Measurements from ENCODE around the gene GRIK4.

DNA sequence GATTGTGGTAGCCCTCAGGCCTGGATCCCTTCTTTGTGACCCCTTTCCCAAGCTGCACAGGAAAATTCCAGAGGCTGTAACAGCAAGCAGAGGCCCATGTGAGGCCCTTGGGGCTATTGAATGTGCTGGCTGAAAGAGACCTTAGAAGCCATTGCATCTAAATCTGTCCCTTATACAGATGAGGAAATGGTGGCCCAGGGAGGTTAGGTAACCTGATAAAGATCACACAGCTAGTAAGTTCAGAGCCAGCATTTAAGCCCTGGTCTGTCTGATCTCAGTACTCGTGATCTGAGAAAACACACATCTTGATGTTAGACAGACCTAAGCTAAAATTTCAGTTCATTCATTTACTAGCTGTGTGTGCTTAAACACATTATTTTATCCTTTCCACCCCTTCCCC, 396.4 kb downstream of the GRIK4 start:
- TF ChIP-seq, protein P1, sequence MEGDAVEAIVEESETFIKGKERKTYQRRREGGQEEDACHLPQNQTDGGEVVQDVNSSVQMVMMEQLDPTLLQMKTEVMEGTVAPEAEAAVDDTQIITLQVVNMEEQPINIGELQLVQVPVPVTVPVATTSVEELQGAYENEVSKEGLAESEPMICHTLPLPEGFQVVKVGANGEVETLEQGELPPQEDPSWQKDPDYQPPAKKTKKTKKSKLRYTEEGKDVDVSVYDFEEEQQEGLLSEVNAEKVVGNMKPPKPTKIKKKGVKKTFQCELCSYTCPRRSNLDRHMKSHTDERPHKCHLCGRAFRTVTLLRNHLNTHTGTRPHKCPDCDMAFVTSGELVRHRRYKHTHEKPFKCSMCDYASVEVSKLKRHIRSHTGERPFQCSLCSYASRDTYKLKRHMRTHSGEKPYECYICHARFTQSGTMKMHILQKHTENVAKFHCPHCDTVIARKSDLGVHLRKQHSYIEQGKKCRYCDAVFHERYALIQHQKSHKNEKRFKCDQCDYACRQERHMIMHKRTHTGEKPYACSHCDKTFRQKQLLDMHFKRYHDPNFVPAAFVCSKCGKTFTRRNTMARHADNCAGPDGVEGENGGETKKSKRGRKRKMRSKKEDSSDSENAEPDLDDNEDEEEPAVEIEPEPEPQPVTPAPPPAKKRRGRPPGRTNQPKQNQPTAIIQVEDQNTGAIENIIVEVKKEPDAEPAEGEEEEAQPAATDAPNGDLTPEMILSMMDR (IDR thresholded peaks at IDR 0.05), result no peak
- TF ChIP-seq POLR2A (IDR thresholded peaks at IDR 0.05) (no peak), POLR2AphosphoS5 (IDR thresholded peaks at IDR 0.05) (no peak)
